ENCODE measurements around the gene EML5.

The EML5 gene

GRCh38 chr14:88631091-88631490, 161.7 kb downstream of the EML5 start:
- Histone ChIP-seq H3K27ac (no peak overlapping the region), H3K4me3 (no peak overlapping the region)

- Histone ChIP-seq H3K4me3 (no peak overlapping the region), H3K27ac (no peak overlapping the region)
Measured at GRCh38 chr14:88630565-88630964, 162.2 kb downstream of the EML5 start.

GRCh38 chr14:88628462-88628861, 164.3 kb downstream of the EML5 start:
- Histone ChIP-seq H3K27ac (no peak overlapping the region), H3K4me3 (no peak overlapping the region)

- H3K27ac ChIP-seq, result no peak overlapping the region
- H3K4me3 ChIP-seq, result no peak overlapping the region
Measured at GRCh38 chr14:88628033-88628432, 164.7 kb downstream of the EML5 start.

GRCh38 chr14:88625671-88626070, 167.1 kb downstream of the EML5 start:
- Histone ChIP-seq H3K27ac (no peak overlapping the region), H3K4me3 (no peak overlapping the region)

- no peak overlapping the region for H3K27ac ChIP-seq
- H3K4me3 ChIP-seq, result no peak overlapping the region
Measured at GRCh38 chr14:88621100-88621499, 171.7 kb downstream of the EML5 start.

- H3K4me3 ChIP-seq, result no peak overlapping the region
- H3K27ac ChIP-seq, result no peak overlapping the region
Measured at GRCh38 chr14:88618476-88618875, 174.3 kb downstream of the EML5 start.

- Histone ChIP-seq H3K4me3 (no peak overlapping the region), H3K27ac (no peak overlapping the region)
Measured at GRCh38 chr14:88617479-88617878, 175.3 kb downstream of the EML5 start.

- Histone ChIP-seq H3K27ac (no peak overlapping the region), H3K4me3 (no peak overlapping the region)
Measured at GRCh38 chr14:88616697-88617096, 176.1 kb downstream of the EML5 start.

- Histone ChIP-seq H3K27ac (no peak overlapping the region), H3K4me3 (no peak overlapping the region)
Measured at GRCh38 chr14:88614218-88614907, 178.4 kb downstream of the EML5 start.

GRCh38 chr14:88613552-88614010, 179.2 kb downstream of the EML5 start:
- no peak overlapping the region for H3K27ac ChIP-seq
- H3K4me3 ChIP-seq, result no peak overlapping the region

GRCh38 chr14:88612981-88613380, 179.8 kb downstream of the EML5 start:
- no peak overlapping the region for H3K27ac ChIP-seq
- no peak overlapping the region for H3K4me3 ChIP-seq

GRCh38 chr14:88611878-88612277, 180.9 kb downstream of the EML5 start:
- no peak overlapping the region for H3K27ac ChIP-seq
- H3K4me3 ChIP-seq, result no peak overlapping the region

GRCh38 chr14:88607829-88608228, 184.9 kb downstream of the EML5 start:
- Histone ChIP-seq H3K27ac (no peak overlapping the region), H3K4me3 (no peak overlapping the region)

- Histone ChIP-seq H3K4me3 (no peak overlapping the region), H3K27ac (no peak overlapping the region)
Measured at GRCh38 chr14:88605594-88605993, 187.2 kb downstream of the EML5 start.

- Histone ChIP-seq H3K27ac (no peak overlapping the region), H3K4me3 (no peak overlapping the region)
Measured at GRCh38 chr14:88604212-88604611, 188.5 kb downstream of the EML5 start.

- Histone ChIP-seq H3K27ac (no peak overlapping the region), H3K4me3 (no peak overlapping the region)
Measured at GRCh38 chr14:88599761-88600439, 192.9 kb downstream of the EML5 start.

- Histone ChIP-seq H3K4me3 (no peak overlapping the region), H3K27ac (no peak overlapping the region)
Measured at GRCh38 chr14:88599326-88599725, 193.4 kb downstream of the EML5 start.

- Histone ChIP-seq H3K27ac (no peak overlapping the region), H3K4me3 (no peak overlapping the region)
Measured at GRCh38 chr14:88598097-88598675, 194.6 kb downstream of the EML5 start.

GRCh38 chr14:88597601-88598000, 195.2 kb downstream of the EML5 start:
- no peak overlapping the region for H3K4me3 ChIP-seq
- no peak overlapping the region for H3K27ac ChIP-seq

- Histone ChIP-seq H3K27ac (no peak overlapping the region), H3K4me3 (no peak overlapping the region)
Measured at GRCh38 chr14:88597038-88597437, 195.7 kb downstream of the EML5 start.
